SK-N-MC (cell line): Measurements from ENCODE around the gene LCP2.

Experiments
- DNase-seq: peaks from one replicate; pipeline ENCODE4 v3.0.0-alpha.2; 2011; ENCODE audit warnings: low read depth, low spot score
- H3K27ac ChIP-seq: fragments of 200-600 bp; sonication (generic); 2 replicates; pipeline ENCODE4 v1.5.1; 2016; ENCODE audit warnings: mixed run types
- H3K36me3 ChIP-seq: fragments of 200-600 bp; sonication (generic); 2 replicates; pipeline ENCODE4 v1.6.1; 2017; ENCODE audit warnings: antibody characterized with exemption, low read length, mixed read lengths; ENCODE audit not compliant: insufficient read depth
- H3K4me3 ChIP-seq: fragments of 200-600 bp; sonication (generic); 2 replicates; pipeline ENCODE4 v1.5.1; 2016
- H3K9ac ChIP-seq: fragments of 200-600 bp; sonication (generic); 2 replicates; pipeline ENCODE4 v1.8.0; 2017; ENCODE audit warnings: mixed run types, mixed read lengths; ENCODE audit not compliant: insufficient read length
- H3K9me3 ChIP-seq: fragments of 200-600 bp; sonication (generic); 2 replicates; pipeline ENCODE4 v1.6.1; 2017; ENCODE audit warnings: low read depth, mild to moderate bottlenecking, antibody characterized with exemption, low read length, moderate library complexity, mixed read lengths
- EZH2 ChIP-seq: fragments of 200-600 bp; sonication (generic); IDR thresholded peaks from one replicate; pipeline ENCODE4 v1.6.1; 2017; ENCODE audit warnings: antibody characterized with exemption
- FOXP2 ChIP-seq: optimal IDR thresholded peaks from 2 replicates; pipeline ENCODE3; 2011; ENCODE audit warnings: mild to moderate bottlenecking, moderate library complexity; ENCODE audit not compliant: insufficient read depth; ENCODE audit errors: extremely low read length, control extremely low read depth
- POLR2AphosphoS5 ChIP-seq: IDR thresholded peaks from 2 replicates; pipeline ENCODE4 v1.6.1; 2012; ENCODE audit warnings: mild to moderate bottlenecking, low read depth, low read length, borderline replicate concordance

Gene LCP2

DNA sequence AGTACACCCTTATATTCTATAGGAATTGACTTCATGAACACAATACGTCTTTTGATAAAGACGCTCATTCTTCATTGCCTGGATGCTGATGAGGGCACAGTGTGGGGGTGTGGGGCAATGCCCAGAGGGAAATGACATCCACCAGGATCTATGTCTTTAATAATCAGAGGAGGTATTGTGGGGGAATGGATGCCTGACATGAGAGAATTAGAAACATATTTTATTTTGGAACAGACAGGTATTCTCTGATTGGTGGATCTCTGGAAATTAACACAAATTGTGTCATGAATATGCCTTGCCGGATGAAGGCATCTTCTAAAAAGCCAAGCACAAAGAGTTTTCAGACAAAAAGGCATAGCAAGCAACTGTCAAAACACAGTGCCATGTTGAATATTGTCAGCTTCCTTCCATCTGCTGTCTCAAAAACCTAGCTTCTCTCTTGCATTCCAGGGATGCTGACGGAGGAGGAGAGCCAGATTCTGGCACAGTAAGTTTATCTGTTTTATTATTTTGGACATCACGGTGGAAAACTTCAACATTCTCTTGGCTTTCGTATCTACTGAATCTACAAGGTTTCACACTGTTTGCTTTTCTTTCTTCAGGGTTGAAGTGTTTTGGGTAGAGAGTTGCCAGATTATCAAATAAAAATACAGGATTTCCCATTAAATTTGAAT, 68.7 kb downstream of the LCP2 start:
- H3K36me3 ChIP-seq = no peaks in the 10 kb centered on the region
- DNase-seq = no peak
- no peak overlapping the region for H3K4me3 ChIP-seq
- H3K9ac ChIP-seq = no peak overlapping the region
- H3K27ac ChIP-seq = no peak overlapping the region
- no peak for TF ChIP-seq POLR2AphosphoS5
- TF ChIP-seq EZH2 = no peak
- no peak for TF ChIP-seq FOXP2
- H3K9me3 ChIP-seq = no peaks in the 10 kb centered on the region

DNA sequence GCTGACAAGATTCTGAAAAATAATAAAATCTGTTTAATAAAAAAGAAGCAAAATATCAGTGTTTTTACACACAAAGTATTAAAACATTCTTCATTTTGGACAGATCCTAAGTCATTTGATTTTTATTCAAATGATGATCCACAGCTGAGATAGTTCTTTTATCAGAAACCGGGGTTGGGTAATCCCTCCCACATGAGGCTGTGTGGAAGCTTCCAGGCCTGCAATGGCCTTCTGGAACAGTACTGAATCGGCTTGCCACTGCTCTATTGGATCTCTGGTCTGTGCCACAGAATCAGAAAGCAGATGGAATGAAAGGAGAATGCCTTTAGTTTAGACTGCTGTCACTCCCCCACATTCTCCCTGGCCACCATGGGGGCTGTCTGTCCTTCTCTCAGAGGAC, 70.9 kb downstream of the LCP2 start:
- H3K27ac ChIP-seq = no peak overlapping the region
- no peak overlapping the region for H3K4me3 ChIP-seq
- H3K9me3 ChIP-seq = no peaks in the 10 kb centered on the region
- no peak for DNase-seq
- no peak overlapping the region for H3K9ac ChIP-seq
- TF ChIP-seq EZH2 (no peak), FOXP2 (no peak), POLR2AphosphoS5 (no peak)
- no peaks in the 10 kb centered on the region for H3K36me3 ChIP-seq

DNA sequence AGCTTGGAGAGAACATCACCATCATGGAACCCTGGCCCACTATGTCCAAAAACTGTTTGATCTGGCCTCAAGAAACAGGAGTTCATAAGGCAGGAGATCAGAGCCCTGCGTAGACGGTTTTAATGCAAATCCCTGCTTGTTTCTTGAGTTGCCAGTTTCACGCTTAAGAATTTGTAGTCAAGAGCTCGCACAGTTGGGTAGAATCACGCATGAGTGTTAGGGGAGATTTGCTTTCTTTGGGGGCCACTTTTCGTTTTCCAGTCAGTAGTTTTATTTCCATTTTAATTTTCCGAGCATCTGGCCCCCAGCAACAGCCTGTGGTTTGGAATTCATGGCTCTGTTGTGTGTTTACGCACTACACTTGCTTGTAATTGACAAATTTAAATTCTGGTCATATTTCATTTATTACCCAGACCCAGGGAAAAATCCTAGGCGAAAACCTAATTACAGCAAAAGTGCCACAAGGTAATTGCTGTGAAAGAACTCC, 71.4 kb downstream of the LCP2 start:
- Histone ChIP-seq H3K36me3 (no peaks in the 10 kb centered on the region), H3K9me3 (no peaks in the 10 kb centered on the region), H3K4me3 (no peak overlapping the region), H3K27ac (no peak overlapping the region), H3K9ac (no peak overlapping the region)
- TF ChIP-seq EZH2 = no peak
- TF ChIP-seq POLR2AphosphoS5 = no peak
- TF ChIP-seq FOXP2 = no peak
- no peak for DNase-seq

DNA sequence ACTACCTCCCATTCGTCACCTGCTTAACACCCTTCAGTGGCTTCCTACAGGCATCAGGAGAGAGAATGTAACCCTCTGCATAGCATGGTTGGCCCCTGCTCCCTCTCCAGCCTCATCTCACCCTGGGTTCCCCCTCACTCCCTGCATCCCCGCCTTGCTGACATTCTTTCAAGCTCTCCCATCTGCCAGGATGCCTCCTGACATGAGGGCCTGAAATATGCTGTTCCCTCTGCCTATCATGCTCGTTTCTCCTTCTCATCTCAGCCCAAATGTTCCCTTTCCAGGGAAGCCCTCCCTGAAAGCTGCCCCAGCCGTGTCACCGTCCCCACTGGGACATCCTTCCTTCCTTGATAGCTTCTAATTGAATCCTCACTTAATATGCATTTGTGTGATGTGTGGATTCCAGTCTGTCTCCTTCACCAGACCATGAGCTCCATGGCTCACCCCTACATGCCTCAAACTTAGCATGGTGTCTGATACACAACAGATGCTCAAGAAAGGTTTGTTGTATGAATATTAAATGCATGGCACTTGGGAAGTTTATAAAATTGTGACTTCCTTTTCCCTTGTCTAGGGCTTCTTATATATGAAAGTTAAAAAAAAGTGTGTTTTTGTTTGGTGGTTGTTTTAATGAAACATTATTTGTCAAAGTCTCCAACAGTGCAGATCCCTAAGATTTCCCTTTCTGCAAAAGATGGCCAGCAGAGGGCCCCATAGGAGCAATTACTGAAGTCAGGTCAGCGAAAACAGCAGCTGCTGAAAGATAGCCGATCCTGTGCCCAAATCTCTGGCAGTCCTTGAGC, 72.0 kb downstream of the LCP2 start:
- peak; percentile 8 for DNase-seq
- no peak overlapping the region for H3K4me3 ChIP-seq
- TF ChIP-seq FOXP2 = no peak
- no peak for TF ChIP-seq POLR2AphosphoS5
- TF ChIP-seq EZH2 = no peak
- no peaks in the 10 kb centered on the region for H3K36me3 ChIP-seq
- H3K9me3 ChIP-seq = no peaks in the 10 kb centered on the region
- no peak overlapping the region for H3K27ac ChIP-seq
- H3K9ac ChIP-seq = no peak overlapping the region

DNA sequence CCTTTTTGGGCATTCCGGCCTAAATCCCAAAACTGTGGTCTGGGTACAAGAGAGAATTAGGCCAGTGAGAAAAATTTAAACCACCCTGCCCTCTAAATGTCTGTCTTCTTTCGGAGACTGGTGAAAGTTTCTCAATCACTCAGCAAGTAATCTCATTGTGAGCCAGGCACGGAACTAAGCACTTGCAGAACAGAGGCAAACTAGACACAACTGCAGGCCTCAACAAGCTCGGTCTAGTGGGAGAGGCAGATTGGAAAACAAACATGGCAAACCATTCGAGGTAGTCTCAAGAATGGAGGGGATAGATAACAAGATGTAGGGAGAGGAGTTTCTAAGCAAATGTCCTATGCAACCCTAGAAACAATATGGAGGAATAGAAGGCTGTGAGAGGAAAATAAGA, 73.7 kb downstream of the LCP2 start:
- TF ChIP-seq POLR2AphosphoS5 (no peak), FOXP2 (no peak), EZH2 (no peak)
- Histone ChIP-seq H3K9ac (no peak overlapping the region), H3K27ac (no peak overlapping the region), H3K9me3 (no peaks in the 10 kb centered on the region), H3K36me3 (no peaks in the 10 kb centered on the region), H3K4me3 (no peak overlapping the region)
- DNase-seq = no peak

DNA sequence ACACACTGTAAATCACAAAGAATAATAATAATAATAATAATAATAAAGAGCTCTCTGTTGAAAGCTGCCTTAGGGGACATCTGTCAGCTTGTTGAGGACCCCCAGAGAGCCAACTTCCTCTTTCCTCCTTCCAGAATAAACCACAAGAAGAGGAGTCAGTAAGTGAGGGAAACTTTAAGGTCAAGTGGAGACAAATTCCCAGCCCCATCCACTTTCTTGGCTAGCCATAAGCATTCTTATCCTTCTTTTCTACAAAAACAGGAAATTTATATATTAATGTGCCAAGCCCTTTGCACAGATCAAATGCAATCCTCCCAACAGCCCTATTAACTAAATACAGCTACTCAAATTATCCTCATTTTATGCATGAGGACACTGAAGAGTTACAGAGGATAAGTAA, 74.2 kb downstream of the LCP2 start:
- TF ChIP-seq FOXP2 (no peak), EZH2 (no peak), POLR2AphosphoS5 (no peak)
- Histone ChIP-seq H3K9ac (no peak overlapping the region), H3K36me3 (no peaks in the 10 kb centered on the region), H3K27ac (no peak overlapping the region), H3K9me3 (no peaks in the 10 kb centered on the region), H3K4me3 (no peak overlapping the region)
- DNase-seq = no peak

DNA sequence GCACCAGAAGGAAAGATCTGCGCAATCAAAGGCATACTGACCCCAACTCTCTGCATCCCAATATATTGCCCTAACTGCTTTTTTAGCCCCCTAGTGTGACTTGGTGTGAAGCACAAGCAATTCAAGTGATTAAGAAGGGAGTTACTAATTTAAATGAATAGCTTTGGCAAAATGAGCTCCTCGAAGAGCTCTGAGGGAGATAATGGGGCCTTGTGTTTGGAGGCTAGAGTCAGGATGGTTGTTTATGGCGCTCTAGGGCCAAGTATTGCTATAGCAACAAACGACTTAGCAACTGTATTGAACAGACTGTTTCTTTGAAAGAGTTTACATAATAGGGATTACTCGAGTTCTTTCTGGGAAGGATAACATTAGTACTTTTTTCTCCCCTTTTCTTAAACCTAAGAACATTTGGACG, 76.2 kb downstream of the LCP2 start:
- Histone ChIP-seq H3K36me3 (no peaks in the 10 kb centered on the region), H3K27ac (no peak overlapping the region), H3K9ac (no peak overlapping the region), H3K9me3 (no peaks in the 10 kb centered on the region), H3K4me3 (no peak overlapping the region)
- DNase-seq = no peak
- no peak for TF ChIP-seq FOXP2
- TF ChIP-seq EZH2 = no peak
- TF ChIP-seq POLR2AphosphoS5 = no peak

DNA sequence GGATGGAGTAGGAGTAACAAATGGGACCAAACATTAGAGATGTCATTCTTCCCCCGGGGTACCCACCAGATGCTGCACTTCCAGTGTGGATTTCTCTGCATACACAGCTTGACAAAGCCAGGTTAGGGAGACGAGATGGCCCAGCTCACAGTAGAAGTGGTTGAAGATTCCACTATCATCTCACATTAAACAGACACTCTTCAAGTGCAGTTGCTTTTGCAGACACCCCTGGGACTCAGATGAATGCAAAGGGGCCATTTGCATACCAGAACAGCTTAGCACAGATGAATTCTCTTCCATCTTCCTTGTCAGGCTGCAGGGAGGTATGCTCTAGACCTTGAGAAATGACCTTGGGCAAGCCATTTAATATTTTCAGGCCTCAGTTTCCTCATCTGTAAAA, 77.4 kb downstream of the LCP2 start:
- TF ChIP-seq POLR2AphosphoS5 = no peak
- no peak for TF ChIP-seq FOXP2
- TF ChIP-seq EZH2 = no peak
- DNase-seq = no peak
- H3K9ac ChIP-seq = no peak overlapping the region
- no peaks in the 10 kb centered on the region for H3K36me3 ChIP-seq
- H3K4me3 ChIP-seq = no peak overlapping the region
- no peaks in the 10 kb centered on the region for H3K9me3 ChIP-seq
- H3K27ac ChIP-seq = no peak overlapping the region
